A673 (cell line): ENCODE data around the gene GPSM1.

ENCODE experiments used
- EZH2 ChIP-seq: fragments of 200-600 bp; sonication (generic); IDR thresholded peaks from 2 replicates; pipeline ENCODE4 v1.6.1; 2017; ENCODE audit warnings: borderline replicate concordance, low read depth, mild to moderate bottlenecking, mixed read lengths, antibody characterized with exemption, low read length; ENCODE audit not compliant: poor library complexity, severe bottlenecking
- TF ChIP-seq, protein P1 (sequence below): fragments of 300-800, 200-600 bp; sonication (generic); conservative IDR thresholded peaks from 2 replicates; pipeline ENCODE4 v1.5.1; 2017; ENCODE audit warnings: low read depth, mild to moderate bottlenecking, antibody characterized with exemption, low read length, moderate library complexity, mixed read lengths

- no peak for TF ChIP-seq EZH2
- TF ChIP-seq, protein P1, sequence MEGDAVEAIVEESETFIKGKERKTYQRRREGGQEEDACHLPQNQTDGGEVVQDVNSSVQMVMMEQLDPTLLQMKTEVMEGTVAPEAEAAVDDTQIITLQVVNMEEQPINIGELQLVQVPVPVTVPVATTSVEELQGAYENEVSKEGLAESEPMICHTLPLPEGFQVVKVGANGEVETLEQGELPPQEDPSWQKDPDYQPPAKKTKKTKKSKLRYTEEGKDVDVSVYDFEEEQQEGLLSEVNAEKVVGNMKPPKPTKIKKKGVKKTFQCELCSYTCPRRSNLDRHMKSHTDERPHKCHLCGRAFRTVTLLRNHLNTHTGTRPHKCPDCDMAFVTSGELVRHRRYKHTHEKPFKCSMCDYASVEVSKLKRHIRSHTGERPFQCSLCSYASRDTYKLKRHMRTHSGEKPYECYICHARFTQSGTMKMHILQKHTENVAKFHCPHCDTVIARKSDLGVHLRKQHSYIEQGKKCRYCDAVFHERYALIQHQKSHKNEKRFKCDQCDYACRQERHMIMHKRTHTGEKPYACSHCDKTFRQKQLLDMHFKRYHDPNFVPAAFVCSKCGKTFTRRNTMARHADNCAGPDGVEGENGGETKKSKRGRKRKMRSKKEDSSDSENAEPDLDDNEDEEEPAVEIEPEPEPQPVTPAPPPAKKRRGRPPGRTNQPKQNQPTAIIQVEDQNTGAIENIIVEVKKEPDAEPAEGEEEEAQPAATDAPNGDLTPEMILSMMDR: no peak
Observed at GRCh38 chr9:136292026-136292538, 35.3 kb upstream of the GPSM1 start.
